GM21737 (cell line): Measurements from ENCODE around the gene UQCR10.

ENCODE experiments used
- ATAC-seq: cut with Tn5 transposase; IDR thresholded peaks from one replicate; pipeline ENCODE4 v1.9.1; 2021; ENCODE audit warnings: mild to moderate bottlenecking, moderate library complexity; ENCODE audit not compliant: unreplicated experiment

UQCR10 gene

DNA sequence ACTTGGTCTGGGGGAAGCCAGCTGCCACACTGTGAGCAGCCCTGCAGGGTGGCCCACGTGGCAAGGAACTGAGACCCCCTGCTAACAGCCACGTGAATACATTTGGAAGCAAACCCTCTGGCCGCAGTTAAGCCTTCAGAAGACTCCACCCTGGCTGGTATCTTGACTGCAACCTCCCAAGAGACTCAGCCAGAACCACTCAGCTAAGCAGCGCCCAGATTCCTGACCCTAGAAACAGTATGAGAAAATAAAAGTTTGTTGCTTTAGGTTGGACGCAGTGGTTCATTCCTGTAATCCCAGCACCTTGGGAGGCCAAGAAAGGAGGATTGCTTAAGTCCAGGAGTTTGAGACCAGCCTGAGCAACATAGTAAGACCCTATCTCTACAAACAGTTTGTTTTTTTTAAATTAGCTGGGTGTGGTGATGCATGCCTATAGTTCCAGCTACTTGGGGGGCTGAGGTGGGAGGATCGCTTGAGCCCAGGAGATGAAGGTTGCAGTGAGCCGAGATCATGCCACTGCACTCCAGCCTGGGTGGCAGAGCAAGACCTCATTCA is 9.0 kb upstream of the UQCR10 start:
- no peak for ATAC-seq

DNA sequence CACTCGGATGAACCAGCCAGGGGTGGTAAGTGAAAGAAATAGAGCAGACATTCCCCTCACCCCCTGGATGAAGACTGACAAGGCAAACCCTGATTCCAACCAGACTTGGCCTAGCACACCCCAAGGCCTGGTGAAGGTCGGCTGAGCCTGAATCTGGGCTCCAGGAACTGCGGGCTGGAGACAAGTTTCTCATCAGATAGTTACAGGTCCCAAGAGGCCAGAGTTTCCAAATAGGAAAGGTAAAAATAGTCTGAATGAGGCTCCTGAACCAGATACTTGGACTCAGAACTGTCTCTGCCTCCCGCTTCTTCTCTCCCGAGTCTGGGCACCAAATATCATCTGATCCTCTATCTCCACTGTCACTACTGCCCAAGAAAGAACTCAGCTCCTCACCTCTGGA is 8.2 kb upstream of the UQCR10 start:
- ATAC-seq = no peak

DNA sequence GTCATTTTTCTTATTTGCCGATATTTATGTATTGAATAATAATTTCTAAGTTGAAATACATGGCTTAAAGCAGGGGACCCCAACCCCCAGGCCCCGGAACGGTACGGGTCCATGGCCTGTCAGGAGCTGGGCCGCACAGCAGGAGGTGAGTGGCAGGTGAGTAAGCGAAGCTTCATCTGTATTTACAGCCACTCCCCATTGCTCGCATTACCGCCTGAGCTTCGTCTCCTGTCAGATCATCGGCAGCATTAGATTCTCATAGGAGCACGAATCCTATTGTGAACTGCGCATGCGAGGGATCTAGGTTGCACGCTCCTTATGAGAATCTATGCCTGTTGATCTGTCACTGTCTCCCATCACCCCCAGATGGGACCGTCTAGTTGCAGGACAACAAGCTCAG is 4.9 kb upstream of the UQCR10 start:
- no peak for ATAC-seq

DNA sequence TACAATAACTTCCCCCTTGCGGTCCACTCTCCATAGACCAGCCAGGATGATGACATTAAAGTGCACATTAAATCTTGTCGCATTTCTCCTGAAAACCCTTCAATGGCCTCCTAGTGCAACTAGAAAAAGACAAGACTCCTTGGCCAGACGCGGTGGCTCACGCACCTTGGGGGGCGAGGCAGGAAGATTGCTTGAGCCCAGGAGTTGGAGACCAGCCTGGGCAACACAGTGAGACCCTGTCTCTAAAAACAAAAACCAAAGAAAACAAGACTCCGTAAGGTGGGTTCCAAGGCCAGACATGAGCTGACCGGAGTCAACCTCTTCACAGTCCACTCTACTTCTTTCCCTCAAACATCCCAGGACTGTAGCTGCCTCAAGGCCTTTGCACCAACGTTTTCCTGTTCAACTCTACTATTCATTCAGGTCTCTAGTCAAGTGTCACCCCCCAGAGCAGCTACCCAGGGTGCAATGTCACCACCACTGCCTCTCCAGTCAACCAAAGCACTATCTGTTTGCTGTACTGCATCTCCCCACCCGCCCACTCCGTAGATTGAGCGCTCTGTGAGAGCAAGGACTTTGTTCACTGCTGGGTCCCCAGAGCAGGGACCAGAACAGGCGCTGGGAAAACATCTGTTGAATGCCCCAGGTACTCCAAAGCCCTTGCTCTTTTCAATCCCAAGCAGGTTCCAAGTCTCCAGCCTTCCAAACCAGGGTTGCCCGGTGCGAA is 1.1 kb upstream of the UQCR10 start:
- ATAC-seq = peak; percentile 6

DNA sequence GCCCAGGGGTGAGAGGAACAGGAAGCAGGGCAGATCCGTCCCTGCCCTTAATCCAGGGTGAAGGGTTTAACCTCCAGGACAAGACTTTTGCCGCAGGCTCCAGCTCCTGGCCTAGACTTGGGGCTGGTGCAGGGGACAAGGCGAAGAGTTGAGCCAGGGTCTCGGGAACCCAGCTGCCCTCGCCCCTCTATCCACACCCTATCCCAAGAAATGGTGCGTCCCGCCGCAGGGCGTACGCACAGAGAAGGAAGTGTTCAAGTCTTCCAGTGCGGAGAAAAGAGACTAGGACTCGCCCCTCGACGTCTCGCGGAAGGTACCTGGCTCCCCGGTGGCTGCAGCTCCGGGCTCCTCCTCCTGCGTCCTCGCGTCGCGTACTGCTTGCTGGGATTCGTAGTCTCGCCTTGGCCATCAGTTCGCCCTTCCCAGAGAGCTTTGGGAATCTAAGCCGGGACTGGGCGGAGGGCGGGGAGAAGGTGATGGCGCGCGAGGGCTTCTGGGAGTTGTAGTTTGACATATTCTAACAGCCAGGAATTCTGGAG is 468 bp upstream of the UQCR10 start, which contains the start of gene ZMAT5:
ZMAT5 (minus strand) TSS at position 376 of the 539 bp plus-strand sequence. CDS start 18,463 bp downstream, outside the sequence.
- ATAC-seq = peak; percentile 89

DNA sequence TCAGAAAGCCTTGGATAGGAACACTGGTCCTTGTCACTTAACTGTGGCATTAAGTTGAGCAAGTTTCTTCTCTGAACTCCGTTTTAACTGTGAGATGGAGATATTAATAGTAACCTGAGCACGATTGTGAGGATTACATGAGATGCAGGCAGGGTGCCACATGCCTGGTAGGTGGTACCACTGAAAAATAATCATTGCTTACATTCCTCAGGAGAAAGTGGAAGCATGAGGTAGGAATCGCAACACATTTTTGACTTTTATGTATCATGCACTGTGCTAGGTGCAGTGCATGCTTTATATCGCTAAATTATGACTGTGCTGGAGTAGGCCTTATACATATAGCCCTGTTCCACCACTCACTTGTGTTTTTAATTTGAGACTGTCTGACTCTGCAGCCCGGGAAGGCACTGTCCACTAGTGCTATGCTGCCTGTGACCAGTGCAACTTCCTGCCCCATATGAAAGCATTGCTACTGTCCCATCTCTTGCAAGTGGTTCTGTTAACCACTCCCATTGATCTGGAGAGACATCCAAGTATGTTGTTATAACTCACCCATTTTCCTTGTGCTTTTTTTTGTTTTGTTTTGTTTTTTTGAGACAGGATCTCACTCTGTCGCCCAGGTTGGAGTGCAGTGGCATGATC is 1.0 kb downstream of the UQCR10 start:
- no peak for ATAC-seq

DNA sequence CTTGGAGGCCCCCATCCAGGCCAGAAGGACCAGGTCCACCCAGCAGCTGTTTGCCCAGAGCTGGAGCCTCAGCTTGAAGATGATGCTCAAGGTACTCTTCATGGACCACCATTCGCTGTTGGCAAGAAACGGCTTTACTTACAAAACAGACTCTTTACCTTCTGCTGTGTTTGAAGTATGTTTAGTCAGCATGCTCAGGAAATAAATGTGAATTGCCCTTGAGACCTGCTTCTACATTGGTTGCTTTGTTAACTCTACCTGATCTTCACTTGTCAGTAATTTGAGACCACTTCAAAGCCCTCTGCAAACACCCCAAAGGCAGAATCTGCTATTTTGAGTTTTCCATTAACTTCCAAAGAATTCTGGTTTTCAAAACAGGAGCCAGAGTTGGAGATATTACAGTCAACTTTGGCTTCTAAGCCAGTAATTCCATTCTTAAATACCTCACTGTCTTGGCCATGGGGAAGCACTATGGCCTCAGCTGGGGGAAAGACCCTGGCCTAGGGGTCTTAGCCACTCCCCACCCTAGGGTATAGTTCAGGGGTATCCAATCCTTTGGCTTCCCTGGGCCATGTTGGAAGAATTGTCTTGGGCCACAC is 2.7 kb downstream of the UQCR10 start:
- ATAC-seq = no peak

DNA sequence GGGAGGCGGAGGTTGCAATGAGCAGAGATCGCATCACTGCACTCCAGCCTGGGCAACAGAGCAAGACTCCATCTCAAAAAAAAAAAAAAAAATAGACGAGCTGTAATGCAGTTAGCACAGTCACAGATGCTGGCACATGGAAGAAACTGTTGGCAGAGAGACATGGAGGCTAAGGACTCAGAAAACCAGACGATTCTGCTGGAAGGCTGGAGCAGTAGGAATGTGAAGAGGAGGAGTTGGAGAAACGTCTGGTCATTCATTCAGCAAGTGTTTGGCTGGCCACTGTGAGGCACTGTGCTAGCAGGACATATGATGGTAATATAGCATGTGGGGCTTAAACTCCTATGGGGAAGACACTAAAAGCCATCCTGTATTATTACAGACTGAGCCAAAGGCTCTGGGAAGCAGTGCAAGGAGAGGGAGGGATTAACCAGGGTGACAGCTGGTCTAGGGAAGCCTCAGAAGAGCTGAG is 5.0 kb downstream of the UQCR10 start:
- ATAC-seq = no peak

DNA sequence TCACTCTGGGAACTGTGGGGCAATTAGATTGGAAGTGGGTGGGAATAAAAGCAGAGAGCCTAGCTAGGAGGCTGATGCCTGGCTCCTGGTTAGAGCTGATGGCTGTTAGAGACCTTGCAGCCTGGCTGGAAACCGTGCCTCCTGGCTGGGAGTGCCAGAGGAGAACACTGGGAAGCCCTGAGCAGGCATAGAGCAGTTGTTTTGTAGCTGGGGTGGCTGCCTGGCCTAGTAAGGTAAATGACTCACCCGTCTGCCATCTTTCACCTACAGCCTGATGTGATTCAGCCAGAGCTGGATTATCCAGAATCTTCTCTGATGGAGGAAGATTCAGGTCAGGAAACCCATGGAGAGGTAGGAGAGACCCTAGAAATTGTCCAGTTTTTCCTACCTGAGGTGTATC is 6.1 kb downstream of the UQCR10 start:
- no peak for ATAC-seq

DNA sequence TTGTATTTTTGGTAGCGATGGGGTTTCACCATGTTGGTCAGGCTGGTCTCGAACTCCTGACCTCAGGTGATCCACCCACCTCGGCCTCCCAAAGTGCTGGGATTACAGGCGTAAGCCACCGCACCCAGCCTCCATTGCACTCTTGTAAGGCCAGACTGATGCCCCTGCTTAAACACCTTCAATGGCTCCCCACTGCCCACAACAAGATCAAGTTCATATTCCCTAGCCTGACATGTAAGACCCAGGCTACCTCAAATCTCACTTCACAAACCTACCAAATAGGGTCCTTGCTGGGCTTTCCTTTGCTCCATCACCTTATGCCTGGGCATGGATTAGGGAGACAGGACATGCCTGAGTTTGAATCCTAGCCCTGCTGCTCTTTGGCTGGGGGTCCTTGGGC is 13.1 kb downstream of the UQCR10 start:
- no peak for ATAC-seq

DNA sequence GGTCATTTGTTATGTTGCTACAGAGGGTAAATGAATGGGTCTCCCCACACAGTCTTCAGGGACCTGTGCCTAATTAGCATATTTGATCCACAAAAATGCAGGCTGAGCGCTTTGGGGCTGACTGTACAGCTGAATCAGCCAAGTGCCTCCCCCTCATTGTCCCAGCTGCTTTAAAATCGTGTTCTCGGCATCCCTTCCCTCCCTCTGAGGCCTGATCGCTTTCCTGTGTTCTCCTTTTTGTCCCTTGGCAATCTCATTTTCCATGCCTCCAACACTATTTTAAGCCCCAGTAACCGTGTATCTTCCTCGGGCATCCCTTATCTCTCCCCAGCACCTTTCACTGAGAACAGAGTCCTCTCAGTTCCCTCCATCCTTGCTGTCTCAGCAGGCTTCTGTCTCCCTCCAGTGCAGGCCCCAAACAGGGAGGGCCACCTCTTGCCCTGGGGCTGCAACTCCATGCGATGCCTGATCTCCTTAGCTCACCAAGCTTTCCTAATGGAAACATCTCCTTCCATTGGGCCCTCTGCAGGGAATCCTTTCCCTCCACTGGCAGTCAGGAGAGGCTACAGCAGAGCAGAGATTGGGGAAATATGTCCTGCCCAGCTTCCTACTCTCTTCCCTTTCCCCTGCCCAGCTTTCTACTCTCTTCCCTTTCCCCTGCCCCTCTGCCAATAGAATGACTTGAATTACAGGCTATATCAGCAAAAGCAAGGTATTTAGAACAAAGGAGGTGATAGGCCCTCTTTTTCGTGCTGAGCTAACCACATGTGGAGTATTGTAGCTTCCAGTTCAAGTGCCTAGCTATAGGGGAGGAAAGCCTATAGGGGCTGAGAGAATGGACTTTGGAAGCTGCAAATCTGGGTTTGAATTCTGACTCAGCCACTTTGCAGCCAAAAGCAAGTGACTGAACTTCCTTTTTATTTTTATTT is 13.8 kb downstream of the UQCR10 start:
- ATAC-seq = no peak

DNA sequence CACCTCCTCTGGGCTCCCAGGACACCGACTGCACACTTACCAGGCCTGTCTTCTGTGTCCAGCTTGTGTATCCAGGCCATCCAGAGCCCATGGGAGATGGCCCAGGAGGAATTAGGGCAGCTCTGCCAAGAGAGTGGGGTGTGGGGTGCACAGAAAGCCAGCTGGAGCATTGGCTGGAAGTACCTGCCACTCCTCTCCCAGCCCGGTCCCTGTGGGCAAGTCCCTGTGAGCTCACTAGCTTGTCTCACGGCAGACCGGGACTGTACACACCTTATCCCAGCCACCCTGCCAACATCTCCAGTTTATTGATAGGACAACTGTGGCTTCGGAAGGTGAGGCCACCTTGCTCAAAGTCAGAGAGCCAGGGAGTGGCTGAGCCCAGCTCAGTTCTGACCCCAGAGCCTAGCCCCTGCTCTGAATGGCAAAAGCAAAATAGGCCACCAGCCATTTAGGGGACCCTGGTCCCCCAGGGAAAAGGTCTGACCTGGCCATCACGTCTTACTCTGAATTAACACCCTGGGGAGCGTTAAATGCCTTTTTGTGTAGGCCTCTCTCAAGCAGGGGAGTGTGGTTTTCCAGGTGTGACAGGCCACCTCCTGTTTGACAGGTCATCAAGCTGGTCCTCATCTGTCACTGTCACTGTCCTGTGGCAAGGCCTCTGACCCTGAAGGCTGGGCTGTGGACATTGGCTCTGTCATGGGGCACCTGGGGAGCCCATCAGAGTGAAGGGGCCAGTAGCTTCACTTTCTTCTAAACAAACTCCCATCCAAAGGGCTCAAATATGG is 15.1 kb downstream of the UQCR10 start:
- no peak for ATAC-seq

DNA sequence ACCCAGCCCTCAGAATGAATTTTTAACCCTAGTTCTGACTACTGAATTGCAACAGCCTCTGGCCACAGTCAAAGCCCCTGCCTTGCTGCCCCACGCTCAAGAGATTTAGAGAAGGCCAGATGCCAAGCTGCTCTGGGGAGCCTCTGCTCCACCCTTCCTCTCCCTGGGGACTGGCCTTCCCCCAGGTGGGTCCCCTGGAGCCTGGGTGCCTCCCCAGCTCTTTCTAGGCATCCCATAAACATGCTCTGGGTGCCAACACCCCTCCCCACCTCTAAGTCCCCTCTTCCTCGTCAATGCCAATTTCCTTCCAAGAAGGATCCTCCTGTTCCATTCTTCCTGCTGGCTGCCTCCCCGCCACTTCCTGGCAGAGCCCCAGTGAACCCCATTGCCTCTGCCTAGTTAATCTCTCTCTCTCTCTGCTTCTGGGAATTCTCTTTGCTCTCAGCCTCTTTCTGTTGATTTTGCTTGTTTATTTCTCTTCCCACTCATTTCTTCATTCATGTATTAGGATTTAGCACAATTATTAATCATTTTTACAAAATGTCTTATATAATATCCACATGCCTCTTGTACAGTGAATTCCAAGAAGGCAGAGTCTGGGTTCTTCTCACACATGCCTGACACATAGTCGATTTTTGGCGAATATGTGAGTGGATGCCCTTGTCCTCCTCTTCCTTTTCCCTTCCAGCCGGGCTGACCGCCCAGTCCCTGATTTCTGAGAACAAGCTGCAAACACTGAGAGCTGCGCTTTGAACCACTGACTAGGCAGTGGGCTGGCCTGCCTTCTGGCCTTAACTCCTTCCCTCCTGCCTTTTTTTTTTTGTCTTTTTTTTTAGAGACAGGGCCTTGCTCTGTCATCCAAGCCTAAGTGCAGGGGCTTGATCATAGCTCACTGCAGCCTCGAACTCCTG is 17.5 kb downstream of the UQCR10 start:
- ATAC-seq = no peak

DNA sequence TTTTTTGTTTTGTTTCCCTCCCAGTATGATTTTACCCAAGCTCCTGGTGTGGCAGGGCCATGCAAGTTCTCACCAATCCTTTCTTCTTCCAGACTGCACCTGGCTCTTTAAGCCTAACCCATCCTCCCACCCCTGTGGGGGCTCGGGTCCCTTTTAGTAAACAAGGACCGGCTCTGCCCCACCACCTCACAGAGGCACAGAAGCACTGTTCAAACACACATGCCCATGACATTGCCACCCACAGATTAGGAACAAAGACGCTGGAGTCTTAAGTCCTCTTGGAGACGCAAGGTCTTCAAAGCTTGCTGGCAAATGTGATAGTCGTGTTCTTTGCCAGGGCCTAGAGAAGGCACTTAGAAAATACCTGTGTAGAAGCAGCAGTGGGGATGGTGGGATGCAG is 18.9 kb downstream of the UQCR10 start:
- no peak for ATAC-seq

DNA sequence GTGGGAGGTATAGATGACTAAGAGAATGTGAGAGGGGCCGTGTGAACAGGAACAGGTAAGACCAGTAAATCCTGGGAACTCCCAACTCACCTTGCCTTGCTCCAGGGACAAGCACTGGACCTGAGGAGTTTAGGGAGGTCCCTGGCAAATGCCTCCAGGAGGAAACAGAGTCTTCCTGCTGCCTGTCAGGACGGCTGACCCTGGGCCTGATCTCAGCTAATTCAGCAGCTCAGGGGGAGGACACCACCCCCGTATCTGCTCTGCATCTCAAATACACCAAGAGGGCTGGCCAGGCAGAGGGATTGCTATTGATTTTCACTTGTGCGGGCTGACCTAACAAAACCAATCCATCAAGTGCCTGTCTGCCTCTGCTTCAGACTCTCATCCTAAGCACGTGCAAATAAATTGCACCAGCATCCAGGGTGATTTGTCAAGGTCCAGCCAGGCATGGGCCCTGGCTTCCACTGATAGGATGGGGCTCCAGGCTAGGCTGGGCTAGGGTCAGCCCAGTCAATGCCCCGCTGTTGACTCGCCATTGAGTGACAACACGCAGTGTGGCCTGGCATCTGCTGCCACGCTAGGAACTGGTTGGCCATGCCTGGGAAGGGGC is 20.3 kb downstream of the UQCR10 start:
- ATAC-seq = no peak

DNA sequence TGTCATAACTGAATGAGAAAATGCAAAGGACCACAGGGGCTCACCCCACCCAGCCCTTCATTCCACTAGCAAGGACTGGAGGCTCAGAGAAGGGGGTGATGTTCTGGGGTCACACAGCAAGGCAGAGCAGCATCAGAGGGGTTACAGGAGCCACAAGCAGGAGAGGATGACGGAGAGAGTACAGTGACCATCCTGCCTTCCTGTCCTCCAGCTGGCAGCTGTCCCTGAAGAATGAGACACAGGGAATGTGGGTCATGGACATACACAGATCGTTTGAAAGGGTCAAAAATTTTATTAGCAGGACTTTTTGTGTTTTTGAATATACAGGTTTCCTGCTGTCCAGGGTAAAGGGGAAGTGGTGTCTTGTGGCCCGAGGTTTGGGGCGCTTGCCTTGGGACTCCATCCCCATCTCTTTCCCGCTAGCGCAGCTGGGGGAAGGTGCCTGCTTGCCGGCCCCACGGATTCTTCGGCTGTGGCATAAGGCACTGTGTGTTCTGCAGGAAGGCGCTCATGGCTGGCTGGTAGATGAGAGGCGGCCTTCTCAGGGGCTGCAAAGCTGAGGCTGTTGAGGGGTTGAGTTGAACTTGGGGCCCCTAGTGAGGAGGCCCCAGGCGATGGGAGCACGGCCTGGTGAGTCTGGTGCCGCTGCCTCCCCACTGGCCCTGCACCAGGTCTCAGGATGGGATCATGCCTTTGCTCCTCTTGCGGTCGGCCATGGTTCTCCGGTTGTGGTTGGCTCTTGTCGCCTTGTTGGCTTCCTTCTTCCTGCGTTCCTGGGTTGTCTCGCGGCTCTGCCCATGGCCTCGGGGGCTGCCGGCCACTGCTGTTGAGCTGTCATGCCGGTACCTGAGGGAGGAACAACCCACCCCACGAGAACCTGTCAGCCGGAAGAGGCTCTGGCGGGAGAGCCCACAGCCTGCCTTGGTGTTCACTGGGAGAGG is 21.4 kb downstream of the UQCR10 start:
- ATAC-seq = no peak

DNA sequence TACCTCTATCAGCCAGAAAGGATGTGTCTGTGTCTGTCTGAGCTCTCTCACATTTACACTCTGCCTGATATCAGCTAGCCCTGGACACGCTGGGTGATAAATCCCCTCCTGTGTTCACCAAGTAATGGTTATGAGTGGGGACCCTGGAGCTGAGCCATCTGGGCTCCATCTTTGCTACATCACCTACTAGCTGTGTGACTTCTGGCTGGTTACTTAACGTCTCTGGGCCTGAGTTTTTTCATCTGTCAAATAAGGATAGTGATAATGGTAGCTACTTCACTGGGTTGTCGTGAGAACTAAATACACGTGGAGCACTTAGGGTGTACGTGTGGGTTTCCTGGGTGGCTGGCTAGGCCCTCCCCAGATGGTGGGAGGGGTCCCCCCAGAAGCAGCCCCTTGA is 22.9 kb downstream of the UQCR10 start:
- ATAC-seq = no peak
